NT2/D1 (cell line): ENCODE measurements around the gene SEMA3B.

ENCODE experiments used
- SUZ12 ChIP-seq: IDR thresholded peaks from 2 replicates; pipeline ENCODE4 v1.6.1; 2011; ENCODE audit not compliant: insufficient read length, insufficient read depth; ENCODE audit errors: extremely low read depth
- YY1 ChIP-seq: IDR thresholded peaks from 2 replicates; pipeline ENCODE4 v1.6.1; 2011; ENCODE audit not compliant: insufficient read length, insufficient read depth
- ZNF274 ChIP-seq: IDR thresholded peaks from 2 replicates; pipeline ENCODE4 v1.6.1; 2011; ENCODE audit warnings: mild to moderate bottlenecking, low read depth, low read length

DNA sequence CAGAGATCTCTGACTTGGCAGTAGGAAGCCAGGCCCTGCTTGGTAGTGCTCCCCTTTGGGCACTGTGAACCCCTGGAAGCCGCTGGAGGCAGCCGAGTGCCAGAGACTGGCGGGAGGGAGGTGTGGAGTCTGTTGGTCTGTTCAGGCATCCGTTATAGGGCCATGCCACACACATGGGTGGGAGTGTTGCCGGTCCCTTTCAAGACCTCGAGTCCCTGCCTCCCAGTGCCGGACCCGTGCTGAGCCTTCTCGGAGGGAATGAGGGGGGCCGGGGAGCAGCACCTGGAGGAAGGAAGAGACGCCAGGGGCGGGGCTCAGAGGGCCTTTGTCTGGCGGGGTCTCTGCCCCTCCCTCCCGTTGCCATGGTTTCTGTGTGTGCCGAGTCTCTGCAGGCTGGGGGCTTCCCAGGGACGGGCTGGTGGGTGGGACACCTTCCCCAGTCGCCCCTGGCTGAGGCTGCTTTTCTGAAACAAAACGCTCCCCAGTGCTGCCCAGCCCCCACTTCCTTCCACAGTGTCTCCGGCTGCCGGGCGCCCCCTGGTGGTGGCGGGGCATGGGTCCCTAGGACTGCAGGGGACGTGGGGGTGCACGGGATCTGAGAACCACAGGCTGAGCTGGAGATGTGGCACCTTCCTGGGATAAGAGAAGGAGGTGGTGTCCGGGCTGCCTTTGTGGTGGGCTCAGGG is 23.0 kb upstream of the SEMA3B start:
- TF ChIP-seq YY1 = no peak
- TF ChIP-seq ZNF274 = no peak
- no peak for TF ChIP-seq SUZ12
